Measurements from ENCODE around the gene MYO16.

GRCh38 chr13:108987517-108987916, 358.1 kb downstream of the MYO16 start:
- TF ChIP-seq GATA3 (IDR thresholded peaks at IDR 0.05; ENCODE audit: low read depth, low read length): no peak
- no peak for TF ChIP-seq GATA2 (IDR thresholded peaks at IDR 0.05; ENCODE audit: low read depth, low read length)
